ENCODE results near the gene NANOS2. TPM values are rescaled to one million over a fixed set of nuclear protein-coding genes. Genes with fewer than 3 reads are reported as not detected.
A peak's percentile ranks its signal among the peaks of the same experiment; 100 is the strongest.
"Not testable (repeated sequence)": the region's sequence is repeated elsewhere in the genome, so short reads cannot be mapped to it uniquely, and the experiment has no call there.

The NANOS2 gene
- total RNA-seq, 1 donor from 2014 or later, result not detected

- Mint-ChIP-seq H3K36me3 (ENCODE audit: low read depth) (peaks cover 4% of the 10 kb centered on the region), H3K9me3 (no peaks in the 10 kb centered on the region), H3K4me3 (peak overlapping the region; percentile 70)
Observed at GRCh38 chr19:45899919-45900589, 14.5 kb downstream of the NANOS2 start.

GRCh38 chr19:45899253-45899652 lies 15.3 kb downstream of the NANOS2 start:
- DNase-seq (ENCODE audit: low read depth, low spot score), result no peak
- Mint-ChIP-seq H3K27ac (ENCODE audit: unreplicated experiment) (no peak overlapping the region), H3K9me3 (no peaks in the 10 kb centered on the region), H3K4me3 (peak overlapping the region; percentile 39), H3K4me1 (peaks cover 11% of the 10 kb centered on the region), H3K36me3 (ENCODE audit: low read depth) (peaks cover 4% of the 10 kb centered on the region), H3K27me3 (ENCODE audit: low read depth) (peaks cover 21% of the 10 kb centered on the region)
- no peak for TF ChIP-seq CTCF (conservative IDR thresholded peaks at IDR 0.05)

More at GRCh38 chr19:45899919-45900589, 14.5 kb downstream of the NANOS2 start:
- no peak for TF ChIP-seq CTCF (conservative IDR thresholded peaks at IDR 0.05)
- H3K27me3 Mint-ChIP-seq (ENCODE audit: low read depth), result peaks cover 21% of the 10 kb centered on the region
- H3K4me1 Mint-ChIP-seq, result peaks cover 11% of the 10 kb centered on the region
- no peak overlapping the region for H3K27ac Mint-ChIP-seq (ENCODE audit: unreplicated experiment)
- DNase-seq (ENCODE audit: low read depth, low spot score), result no peak

GRCh38 chr19:45897261-45897812 lies 17.2 kb downstream of the NANOS2 start:
- no peak for TF ChIP-seq CTCF (conservative IDR thresholded peaks at IDR 0.05)

GRCh38 chr19:45895983-45896599 lies 18.5 kb downstream of the NANOS2 start:
- not testable (repeated sequence) for H3K27me3 Mint-ChIP-seq (ENCODE audit: low read depth); H3K27ac Mint-ChIP-seq (ENCODE audit: unreplicated experiment); H3K4me1 Mint-ChIP-seq; H3K9me3 Mint-ChIP-seq; H3K36me3 Mint-ChIP-seq (ENCODE audit: low read depth); DNase-seq (ENCODE audit: low read depth, low spot score); H3K4me3 Mint-ChIP-seq

More at GRCh38 chr19:45897261-45897812, 17.2 kb downstream of the NANOS2 start:
- H3K9me3 Mint-ChIP-seq, result no peaks in the 10 kb centered on the region
- no peak overlapping the region for H3K27ac Mint-ChIP-seq (ENCODE audit: unreplicated experiment)
- no peak for DNase-seq (ENCODE audit: low read depth, low spot score)
- H3K4me1 Mint-ChIP-seq, result peaks cover 6% of the 10 kb centered on the region
- H3K36me3 Mint-ChIP-seq (ENCODE audit: low read depth), result peaks cover 6% of the 10 kb centered on the region
- peaks cover 18% of the 10 kb centered on the region for H3K27me3 Mint-ChIP-seq (ENCODE audit: low read depth)
- H3K4me3 Mint-ChIP-seq, result no peak overlapping the region

GRCh38 chr19:45895519-45895972 lies 19.0 kb downstream of the NANOS2 start:
- Mint-ChIP-seq H3K27me3 (ENCODE audit: low read depth) (peaks cover 4% of the 10 kb centered on the region), H3K4me1 (peaks cover under 1% of the 10 kb centered on the region), H3K4me3 (peak overlapping the region; percentile 9), H3K9me3 (no peaks in the 10 kb centered on the region), H3K36me3 (ENCODE audit: low read depth) (peaks cover 3% of the 10 kb centered on the region), H3K27ac (ENCODE audit: unreplicated experiment) (no peak overlapping the region)
- DNase-seq (ENCODE audit: low read depth, low spot score), result no peak
- no peak for TF ChIP-seq CTCF (conservative IDR thresholded peaks at IDR 0.05)

GRCh38 chr19:45890877-45891276 lies 23.7 kb downstream of the NANOS2 start:
- DNase-seq (ENCODE audit: low read depth, low spot score), result no peak
- Mint-ChIP-seq H3K27ac (ENCODE audit: unreplicated experiment) (no peak overlapping the region), H3K4me3 (no peak overlapping the region), H3K4me1 (peaks cover 15% of the 10 kb centered on the region), H3K36me3 (ENCODE audit: low read depth) (peaks cover 5% of the 10 kb centered on the region), H3K27me3 (ENCODE audit: low read depth) (peaks cover 6% of the 10 kb centered on the region), H3K9me3 (no peaks in the 10 kb centered on the region)
- TF ChIP-seq CTCF (conservative IDR thresholded peaks at IDR 0.05), result no peak

Data from neural crest cell (in vitro differentiated cells).